Measurements from ENCODE around the gene BLM.
"Not testable (repeated sequence)": the region's sequence is repeated elsewhere in the genome, so short reads cannot be mapped to it uniquely, and the experiment has no call there.

BLM gene

GRCh38 chr15:90683876-90684275, 33.3 kb upstream of the BLM start:
- Mint-ChIP-seq H3K36me3 (ENCODE audit: low read depth) (peaks cover 8% of the 10 kb centered on the region), H3K4me1 (ENCODE audit: low read depth) (peaks cover 55% of the 10 kb centered on the region), H3K4me3 (no peak overlapping the region), H3K27ac (peak overlapping the region; percentile 94), H3K9me3 (no peaks in the 10 kb centered on the region), H3K27me3 (ENCODE audit: low read depth) (no peaks in the 10 kb centered on the region)
- no peak for DNase-seq (ENCODE audit: low spot score)

- Mint-ChIP-seq H3K4me1 (ENCODE audit: low read depth) (peaks cover 51% of the 10 kb centered on the region), H3K27me3 (ENCODE audit: low read depth) (no peaks in the 10 kb centered on the region), H3K9me3 (no peaks in the 10 kb centered on the region), H3K36me3 (ENCODE audit: low read depth) (peaks cover 6% of the 10 kb centered on the region), H3K4me3 (no peak overlapping the region), H3K27ac (peak overlapping the region; percentile 94)
- DNase-seq (ENCODE audit: low spot score), result no peak
These were observed 32.9 kb upstream of the BLM start for GRCh38 chr15:90684281-90684680.

- no peaks in the 10 kb centered on the region for H3K9me3 Mint-ChIP-seq
- peak overlapping the region; percentile 43 for H3K4me3 Mint-ChIP-seq
- peaks cover 44% of the 10 kb centered on the region for H3K4me1 Mint-ChIP-seq (ENCODE audit: low read depth)
- peak overlapping the region; percentile 94 for H3K27ac Mint-ChIP-seq
- DNase-seq (ENCODE audit: low spot score), result no peak
- peaks cover 10% of the 10 kb centered on the region for H3K36me3 Mint-ChIP-seq (ENCODE audit: low read depth)
- H3K27me3 Mint-ChIP-seq (ENCODE audit: low read depth), result no peaks in the 10 kb centered on the region
These were observed 31.3 kb upstream of the BLM start for GRCh38 chr15:90685591-90686434.

GRCh38 chr15:90686435-90687218, 30.5 kb upstream of the BLM start:
- H3K4me1 Mint-ChIP-seq (ENCODE audit: low read depth), result peaks cover 48% of the 10 kb centered on the region
- no peaks in the 10 kb centered on the region for H3K9me3 Mint-ChIP-seq
- peak overlapping the region; percentile 94 for H3K27ac Mint-ChIP-seq
- peaks cover 11% of the 10 kb centered on the region for H3K36me3 Mint-ChIP-seq (ENCODE audit: low read depth)
- peak; percentile 66 for DNase-seq (ENCODE audit: low spot score)
- peak overlapping the region; percentile 43 for H3K4me3 Mint-ChIP-seq
- no peaks in the 10 kb centered on the region for H3K27me3 Mint-ChIP-seq (ENCODE audit: low read depth)

GRCh38 chr15:90689326-90689961, 27.7 kb upstream of the BLM start:
- not testable (repeated sequence) for H3K27me3 Mint-ChIP-seq (ENCODE audit: low read depth); H3K9me3 Mint-ChIP-seq; H3K4me3 Mint-ChIP-seq; DNase-seq (ENCODE audit: low spot score); H3K27ac Mint-ChIP-seq
- peaks cover 62% of the 10 kb centered on the region for H3K4me1 Mint-ChIP-seq (ENCODE audit: low read depth)
- H3K36me3 Mint-ChIP-seq (ENCODE audit: low read depth), result peaks cover 11% of the 10 kb centered on the region

GRCh38 chr15:90690585-90690984, 26.6 kb upstream of the BLM start:
- H3K9me3 Mint-ChIP-seq, result no peaks in the 10 kb centered on the region
- no peaks in the 10 kb centered on the region for H3K27me3 Mint-ChIP-seq (ENCODE audit: low read depth)
- H3K4me3 Mint-ChIP-seq, result no peak overlapping the region
- DNase-seq (ENCODE audit: low spot score), result no peak
- H3K36me3 Mint-ChIP-seq (ENCODE audit: low read depth), result peaks cover 11% of the 10 kb centered on the region
- H3K27ac Mint-ChIP-seq, result no peak overlapping the region
- peaks cover 62% of the 10 kb centered on the region for H3K4me1 Mint-ChIP-seq (ENCODE audit: low read depth)

GRCh38 chr15:90691369-90691768, 25.8 kb upstream of the BLM start:
- Mint-ChIP-seq H3K4me1 (ENCODE audit: low read depth) (peaks cover 62% of the 10 kb centered on the region), H3K36me3 (ENCODE audit: low read depth) (peaks cover 11% of the 10 kb centered on the region), H3K27ac (peak overlapping the region; percentile 37), H3K27me3 (ENCODE audit: low read depth) (no peaks in the 10 kb centered on the region), H3K4me3 (no peak overlapping the region), H3K9me3 (no peaks in the 10 kb centered on the region)
- DNase-seq (ENCODE audit: low spot score), result no peak

- H3K27ac Mint-ChIP-seq, result peak overlapping the region; percentile 37
- H3K36me3 Mint-ChIP-seq (ENCODE audit: low read depth), result peaks cover 13% of the 10 kb centered on the region
- peaks cover 61% of the 10 kb centered on the region for H3K4me1 Mint-ChIP-seq (ENCODE audit: low read depth)
- H3K9me3 Mint-ChIP-seq, result no peaks in the 10 kb centered on the region
- no peak for DNase-seq (ENCODE audit: low spot score)
- no peaks in the 10 kb centered on the region for H3K27me3 Mint-ChIP-seq (ENCODE audit: low read depth)
- H3K4me3 Mint-ChIP-seq, result no peak overlapping the region
These were observed 25.0 kb upstream of the BLM start for GRCh38 chr15:90691982-90692773.

- Mint-ChIP-seq H3K27me3 (ENCODE audit: low read depth) (no peaks in the 10 kb centered on the region), H3K9me3 (no peaks in the 10 kb centered on the region), H3K36me3 (ENCODE audit: low read depth) (peaks cover 10% of the 10 kb centered on the region), H3K27ac (no peak overlapping the region), H3K4me3 (no peak overlapping the region), H3K4me1 (ENCODE audit: low read depth) (peaks cover 59% of the 10 kb centered on the region)
- no peak for DNase-seq (ENCODE audit: low spot score)
These were observed 22.2 kb upstream of the BLM start for GRCh38 chr15:90694987-90695386.

- DNase-seq (ENCODE audit: low spot score), result peak; percentile 28
- H3K9me3 Mint-ChIP-seq, result no peaks in the 10 kb centered on the region
- H3K4me1 Mint-ChIP-seq (ENCODE audit: low read depth), result peaks cover 47% of the 10 kb centered on the region
- no peaks in the 10 kb centered on the region for H3K27me3 Mint-ChIP-seq (ENCODE audit: low read depth)
- peak overlapping the region; percentile 58 for H3K4me3 Mint-ChIP-seq
- H3K36me3 Mint-ChIP-seq (ENCODE audit: low read depth), result peaks cover 13% of the 10 kb centered on the region
- peak overlapping the region; percentile 85 for H3K27ac Mint-ChIP-seq
These were observed 20.0 kb upstream of the BLM start for GRCh38 chr15:90697175-90697574.

- peak overlapping the region; percentile 7 for H3K27ac Mint-ChIP-seq
- peaks cover 24% of the 10 kb centered on the region for H3K36me3 Mint-ChIP-seq (ENCODE audit: low read depth)
- peaks cover 12% of the 10 kb centered on the region for H3K9me3 Mint-ChIP-seq
- no peak overlapping the region for H3K4me3 Mint-ChIP-seq
- no peaks in the 10 kb centered on the region for H3K27me3 Mint-ChIP-seq (ENCODE audit: low read depth)
- H3K4me1 Mint-ChIP-seq (ENCODE audit: low read depth), result peaks cover 39% of the 10 kb centered on the region
- DNase-seq (ENCODE audit: low spot score), result no peak
These were observed 18.5 kb upstream of the BLM start for GRCh38 chr15:90698629-90699028.

- peaks cover 19% of the 10 kb centered on the region for H3K4me1 Mint-ChIP-seq (ENCODE audit: low read depth)
- H3K36me3 Mint-ChIP-seq (ENCODE audit: low read depth), result peaks cover 30% of the 10 kb centered on the region
- H3K4me3 Mint-ChIP-seq, result no peak overlapping the region
- H3K9me3 Mint-ChIP-seq, result peaks cover 12% of the 10 kb centered on the region
- no peak overlapping the region for H3K27ac Mint-ChIP-seq
- DNase-seq (ENCODE audit: low spot score), result no peak
- no peaks in the 10 kb centered on the region for H3K27me3 Mint-ChIP-seq (ENCODE audit: low read depth)
These were observed 16.1 kb upstream of the BLM start for GRCh38 chr15:90701048-90701447.

GRCh38 chr15:90701880-90702630, 15.1 kb upstream of the BLM start:
- no peaks in the 10 kb centered on the region for H3K27me3 Mint-ChIP-seq (ENCODE audit: low read depth)
- H3K4me1 Mint-ChIP-seq (ENCODE audit: low read depth), result peaks cover 13% of the 10 kb centered on the region
- peaks cover 12% of the 10 kb centered on the region for H3K9me3 Mint-ChIP-seq
- H3K36me3 Mint-ChIP-seq (ENCODE audit: low read depth), result peaks cover 30% of the 10 kb centered on the region
- no peak overlapping the region for H3K4me3 Mint-ChIP-seq
- no peak overlapping the region for H3K27ac Mint-ChIP-seq
- no peak for DNase-seq (ENCODE audit: low spot score)

Measured in T-helper 2 cell treated with Interferon-gamma antibody and Interleukin-4, amounts not matched to agents 5 μg/mL and 100 μg/mL, for 36 hours (primary cell).